Lung (tissue), 12 donors: ENCODE measurements around the gene UBXN1. TPM values are rescaled to one million over a fixed set of nuclear protein-coding genes. Genes with fewer than 3 reads are reported as not detected.
A peak's percentile ranks its signal among the peaks of the same experiment; 100 is the strongest.

Experiments
- ATAC-seq: fragments of 200-7000 bp; cut with Tn5 transposase; one replicate; pipeline ENCODE4 v1.9.1; 2020; ENCODE audit warnings: moderate number of reproducible peaks; ENCODE audit not compliant: insufficient read depth, low FRiP score
- DNase-seq, 3 donors: peaks; one replicate each; pipeline ENCODE4 v3.0.0-alpha.2; 2013 to 2017
- H3K27ac ChIP-seq, 2 donors: one replicate each; pipeline ENCODE4 v1.5.1; 2013; ENCODE audit warnings: mild to moderate bottlenecking in 2 of 2, moderate library complexity in 2 of 2, control low read depth in 1 of 2, inconsistent platforms in 1 of 2, low read depth in 1 of 2, low read length in 1 of 2
- H3K27me3 ChIP-seq, 3 donors: one replicate each; pipeline ENCODE4 v1.5.1; 2013; ENCODE audit warnings: low read length in 2 of 3; ENCODE audit not compliant: control insufficient read depth in 3 of 3, insufficient read depth in 3 of 3
- H3K36me3 ChIP-seq, 4 donors: one replicate each; pipeline ENCODE4 v1.5.1; 2013; ENCODE audit warnings: low read length in 4 of 4, mild to moderate bottlenecking in 1 of 4, moderate library complexity in 1 of 4; ENCODE audit not compliant: control insufficient read depth in 4 of 4, insufficient read depth in 4 of 4
- H3K4me1 ChIP-seq, 5 donors: one replicate each; pipeline ENCODE4 v1.5.1; 2013; ENCODE audit warnings: low read length in 5 of 5, mild to moderate bottlenecking in 2 of 5, moderate library complexity in 1 of 5; ENCODE audit not compliant: control insufficient read depth in 5 of 5, insufficient read depth in 5 of 5
- H3K4me3 ChIP-seq: one replicate; pipeline ENCODE4 v1.5.1; 2013; ENCODE audit warnings: mild to moderate bottlenecking, control low read depth, moderate library complexity
- H3K9ac ChIP-seq, 2 donors: one replicate each; pipeline ENCODE4 v1.5.1; 2013; ENCODE audit warnings: low read length in 2 of 2, control low read depth in 1 of 2; ENCODE audit not compliant: insufficient read depth in 1 of 2
- H3K9me3 ChIP-seq, 4 donors: one replicate each; pipeline ENCODE4 v1.5.1; 2013; ENCODE audit warnings: low read length in 3 of 4, mild to moderate bottlenecking in 1 of 4, moderate library complexity in 1 of 4; ENCODE audit not compliant: control insufficient read depth in 4 of 4, insufficient read depth in 3 of 4
- WGBS, 2 donors: extraction: QIAGEN DNeasy Blood & Tissue Kit; methylation state at CpG; one replicate each; pipeline ENCODE4 v1.1.7; 2013; 5-methylcytosine and 5-hydroxymethylcytosine counted together
- polyA plus RNA-seq, 2 donors: library from polyadenylated mRNA; stranded (reverse); fragments of 200-250 nt; gene quantifications; one replicate each; pipeline ENCODE4 v1.2.1, GENCODE V29; 2013
- total RNA-seq, 2 donors: library from RNA; depleted of rRNA in 1 of 2; stranded (reverse); fragments of >200 nt in 1 of 2; gene quantifications; one replicate each; pipeline ENCODE4 v1.2.1, GENCODE V29; 2014 to 2021
- TF ChIP-seq, protein P1 (sequence below): IDR thresholded peaks from 2 replicates; pipeline ENCODE4 v1.5.1; 2012; ENCODE audit warnings: mild to moderate bottlenecking; ENCODE audit errors: control extremely low read depth, extremely low read depth
- donor health status: control.
- donor health status: control.
- donor health status: Bipolar disorder and iron deficiency.
- donor health status: healthy.
- donor health status: DM: yes; HTN: yes; CAD: no.

UBXN1 gene
- total and polyA plus RNA-seq, 4 donors = 54.8 to 168 (median 114) TPM

- Histone ChIP-seq H3K4me3 (peak within 1 kb of the TSS; percentile 65), H3K27ac (peak within 1 kb of the TSS; percentile 76 to 89), H3K9me3 (no peaks in the 10 kb centered on the region), H3K4me1 (peaks cover 5 to 16% (median 11%) of the 10 kb centered on the region in 5 donors), H3K36me3 (peaks cover 0 to 16% (median 11%) of the 10 kb centered on the region in 4 donors), H3K9ac (peak within 1 kb of the TSS; percentile 86 to 95), H3K27me3 (no peaks in the 10 kb centered on the region)
- DNase-seq (peak; percentile 83 to 94 (median 86)), ATAC-seq (peak; percentile 83)
- 0% methylated on average over 58 to 59 of the region's 59 CpGs for WGBS, 2 donors
- TF ChIP-seq, protein P1, sequence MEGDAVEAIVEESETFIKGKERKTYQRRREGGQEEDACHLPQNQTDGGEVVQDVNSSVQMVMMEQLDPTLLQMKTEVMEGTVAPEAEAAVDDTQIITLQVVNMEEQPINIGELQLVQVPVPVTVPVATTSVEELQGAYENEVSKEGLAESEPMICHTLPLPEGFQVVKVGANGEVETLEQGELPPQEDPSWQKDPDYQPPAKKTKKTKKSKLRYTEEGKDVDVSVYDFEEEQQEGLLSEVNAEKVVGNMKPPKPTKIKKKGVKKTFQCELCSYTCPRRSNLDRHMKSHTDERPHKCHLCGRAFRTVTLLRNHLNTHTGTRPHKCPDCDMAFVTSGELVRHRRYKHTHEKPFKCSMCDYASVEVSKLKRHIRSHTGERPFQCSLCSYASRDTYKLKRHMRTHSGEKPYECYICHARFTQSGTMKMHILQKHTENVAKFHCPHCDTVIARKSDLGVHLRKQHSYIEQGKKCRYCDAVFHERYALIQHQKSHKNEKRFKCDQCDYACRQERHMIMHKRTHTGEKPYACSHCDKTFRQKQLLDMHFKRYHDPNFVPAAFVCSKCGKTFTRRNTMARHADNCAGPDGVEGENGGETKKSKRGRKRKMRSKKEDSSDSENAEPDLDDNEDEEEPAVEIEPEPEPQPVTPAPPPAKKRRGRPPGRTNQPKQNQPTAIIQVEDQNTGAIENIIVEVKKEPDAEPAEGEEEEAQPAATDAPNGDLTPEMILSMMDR = no peak
These were observed 7.1 kb downstream of the UBXN1 start, which contains the start of the genes LBHD1 and UQCC3 for GRCh38 chr11:62671608-62672389. Gene LBHD1, minus strand, starts transcription at chr11:62672267. Its CDS starts 2,236 bp downstream, at chr11:62670031. Gene UQCC3, plus strand, starts transcription at chr11:62671673. Its CDS starts 73 bp downstream, at chr11:62671746.

GRCh38 chr11:62671236-62671607, 7.7 kb downstream of the UBXN1 start:
- WGBS, 2 donors = 1 to 2% methylated on average over 17 of the region's 17 CpGs

GRCh38 chr11:62669420-62670161, 9.3 kb downstream of the UBXN1 start:
- ATAC-seq (no peak), DNase-seq (no peak)
- Histone ChIP-seq H3K36me3 (peaks cover 0 to 17% (median 15%) of the 10 kb centered on the region in 4 donors), H3K9ac (peak overlapping the region; percentile 3 to 11), H3K4me3 (no peak overlapping the region), H3K27me3 (no peaks in the 10 kb centered on the region), H3K9me3 (no peaks in the 10 kb centered on the region), H3K4me1 (peaks cover 15 to 21% (median 18%) of the 10 kb centered on the region in 5 donors), H3K27ac (peak overlapping the region in 1 of 2 donors; percentile 8)
- TF ChIP-seq, protein P1 = no peak
- WGBS, 2 donors = 79 to 89% methylated on average over 4 of the region's 4 CpGs

More at GRCh38 chr11:62671236-62671607, 7.7 kb downstream of the UBXN1 start:
- H3K4me1 ChIP-seq = peaks cover 11 to 20% (median 17%) of the 10 kb centered on the region in 5 donors
- H3K9ac ChIP-seq = peak overlapping the region; percentile 86 to 95
- H3K27ac ChIP-seq = peak overlapping the region; percentile 76 to 89
- H3K4me3 ChIP-seq = peak overlapping the region; percentile 65
- H3K27me3 ChIP-seq = no peaks in the 10 kb centered on the region
- TF ChIP-seq, protein P1 = no peak
- ATAC-seq = peak; percentile 6
- DNase-seq = no peak
- H3K9me3 ChIP-seq = no peaks in the 10 kb centered on the region
- H3K36me3 ChIP-seq = peaks cover 0 to 20% (median 13%) of the 10 kb centered on the region in 4 donors
